ENCODE data around the gene HLA-G.

DNA sequence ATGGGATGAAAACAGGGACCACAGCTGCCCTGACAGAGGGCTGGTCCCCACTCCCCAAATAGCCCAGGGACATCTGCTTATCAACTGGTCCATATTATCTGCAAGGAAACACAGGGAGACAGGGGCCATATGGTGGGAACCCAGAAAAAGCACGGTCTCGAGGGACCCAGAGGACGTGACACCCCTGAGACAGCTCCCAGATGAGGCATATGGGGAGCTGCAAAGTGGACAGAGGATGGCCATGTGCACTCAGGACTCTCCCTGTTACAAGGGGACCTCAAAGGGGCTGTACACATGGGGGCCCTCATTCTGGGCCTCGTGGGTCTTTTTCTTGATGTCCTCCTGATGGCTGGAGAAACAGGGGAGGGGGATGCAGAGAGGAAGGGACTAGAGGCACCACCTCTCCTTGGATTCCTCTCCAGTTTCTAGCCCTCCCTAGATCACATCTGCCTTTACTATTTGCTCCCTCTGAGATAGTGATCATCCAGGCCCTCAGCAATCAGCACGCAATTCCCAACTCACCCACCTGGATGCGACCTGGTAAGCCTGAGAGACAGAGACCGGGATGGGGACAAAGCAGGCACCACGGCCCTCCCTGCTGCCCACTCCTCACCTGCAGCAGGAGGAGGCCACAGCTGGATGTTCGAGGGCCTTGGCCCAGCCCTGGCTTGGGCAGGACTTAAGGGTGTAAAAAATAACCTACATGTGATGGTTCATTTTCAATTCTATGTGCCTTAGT lies 13.1 kb upstream of the HLA-G start:
- no peak for TF ChIP-seq CTCF (IDR thresholded peaks at IDR 0.05)
- TF ChIP-seq POLR2A (IDR thresholded peaks at IDR 0.05) = no peak
